ENCODE data around the gene RFX1.

DNA sequence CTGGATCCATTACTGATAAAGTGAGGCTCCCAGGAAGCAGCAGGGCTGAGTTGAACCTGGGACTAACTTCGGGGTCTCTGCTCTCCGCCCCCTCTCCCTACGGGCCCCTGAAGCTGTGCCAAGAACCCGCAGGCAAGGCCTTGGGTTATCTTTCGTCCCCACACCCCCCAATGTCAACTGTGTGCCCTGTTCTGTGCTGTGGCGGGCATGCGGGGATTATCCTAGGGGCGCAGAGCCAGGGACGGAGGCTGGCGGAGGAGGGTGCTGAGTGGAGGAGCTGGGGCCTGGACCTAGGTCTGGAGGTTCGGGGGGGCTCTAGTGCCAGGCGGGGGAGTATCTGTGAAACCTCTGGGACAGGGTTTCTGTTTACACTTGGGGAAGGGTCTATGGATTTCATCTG is 26.4 kb downstream of the RFX1 start:
- TF ChIP-seq, protein P1, sequence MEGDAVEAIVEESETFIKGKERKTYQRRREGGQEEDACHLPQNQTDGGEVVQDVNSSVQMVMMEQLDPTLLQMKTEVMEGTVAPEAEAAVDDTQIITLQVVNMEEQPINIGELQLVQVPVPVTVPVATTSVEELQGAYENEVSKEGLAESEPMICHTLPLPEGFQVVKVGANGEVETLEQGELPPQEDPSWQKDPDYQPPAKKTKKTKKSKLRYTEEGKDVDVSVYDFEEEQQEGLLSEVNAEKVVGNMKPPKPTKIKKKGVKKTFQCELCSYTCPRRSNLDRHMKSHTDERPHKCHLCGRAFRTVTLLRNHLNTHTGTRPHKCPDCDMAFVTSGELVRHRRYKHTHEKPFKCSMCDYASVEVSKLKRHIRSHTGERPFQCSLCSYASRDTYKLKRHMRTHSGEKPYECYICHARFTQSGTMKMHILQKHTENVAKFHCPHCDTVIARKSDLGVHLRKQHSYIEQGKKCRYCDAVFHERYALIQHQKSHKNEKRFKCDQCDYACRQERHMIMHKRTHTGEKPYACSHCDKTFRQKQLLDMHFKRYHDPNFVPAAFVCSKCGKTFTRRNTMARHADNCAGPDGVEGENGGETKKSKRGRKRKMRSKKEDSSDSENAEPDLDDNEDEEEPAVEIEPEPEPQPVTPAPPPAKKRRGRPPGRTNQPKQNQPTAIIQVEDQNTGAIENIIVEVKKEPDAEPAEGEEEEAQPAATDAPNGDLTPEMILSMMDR (conservative IDR thresholded peaks at IDR 0.05; ENCODE audit: low read depth in 2 of 2): no peak
- TF ChIP-seq, protein P2, sequence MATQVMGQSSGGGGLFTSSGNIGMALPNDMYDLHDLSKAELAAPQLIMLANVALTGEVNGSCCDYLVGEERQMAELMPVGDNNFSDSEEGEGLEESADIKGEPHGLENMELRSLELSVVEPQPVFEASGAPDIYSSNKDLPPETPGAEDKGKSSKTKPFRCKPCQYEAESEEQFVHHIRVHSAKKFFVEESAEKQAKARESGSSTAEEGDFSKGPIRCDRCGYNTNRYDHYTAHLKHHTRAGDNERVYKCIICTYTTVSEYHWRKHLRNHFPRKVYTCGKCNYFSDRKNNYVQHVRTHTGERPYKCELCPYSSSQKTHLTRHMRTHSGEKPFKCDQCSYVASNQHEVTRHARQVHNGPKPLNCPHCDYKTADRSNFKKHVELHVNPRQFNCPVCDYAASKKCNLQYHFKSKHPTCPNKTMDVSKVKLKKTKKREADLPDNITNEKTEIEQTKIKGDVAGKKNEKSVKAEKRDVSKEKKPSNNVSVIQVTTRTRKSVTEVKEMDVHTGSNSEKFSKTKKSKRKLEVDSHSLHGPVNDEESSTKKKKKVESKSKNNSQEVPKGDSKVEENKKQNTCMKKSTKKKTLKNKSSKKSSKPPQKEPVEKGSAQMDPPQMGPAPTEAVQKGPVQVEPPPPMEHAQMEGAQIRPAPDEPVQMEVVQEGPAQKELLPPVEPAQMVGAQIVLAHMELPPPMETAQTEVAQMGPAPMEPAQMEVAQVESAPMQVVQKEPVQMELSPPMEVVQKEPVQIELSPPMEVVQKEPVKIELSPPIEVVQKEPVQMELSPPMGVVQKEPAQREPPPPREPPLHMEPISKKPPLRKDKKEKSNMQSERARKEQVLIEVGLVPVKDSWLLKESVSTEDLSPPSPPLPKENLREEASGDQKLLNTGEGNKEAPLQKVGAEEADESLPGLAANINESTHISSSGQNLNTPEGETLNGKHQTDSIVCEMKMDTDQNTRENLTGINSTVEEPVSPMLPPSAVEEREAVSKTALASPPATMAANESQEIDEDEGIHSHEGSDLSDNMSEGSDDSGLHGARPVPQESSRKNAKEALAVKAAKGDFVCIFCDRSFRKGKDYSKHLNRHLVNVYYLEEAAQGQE (IDR thresholded peaks at IDR 0.05; ENCODE audit: unreplicated experiment): no peak
- TF ChIP-seq EZH2 (IDR thresholded peaks at IDR 0.05; ENCODE audit: low read depth, unreplicated experiment): no peak
- TF ChIP-seq POLR2AphosphoS5 (IDR thresholded peaks at IDR 0.05; ENCODE audit: low read depth): no peak
- no peak for TF ChIP-seq CREB1 (CRISPR knock-in tag; IDR thresholded peaks at IDR 0.05; ENCODE audit: low read depth)
- no peak for TF ChIP-seq JUNB (IDR thresholded peaks at IDR 0.05; ENCODE audit: unreplicated experiment)
- TF ChIP-seq, protein P3, sequence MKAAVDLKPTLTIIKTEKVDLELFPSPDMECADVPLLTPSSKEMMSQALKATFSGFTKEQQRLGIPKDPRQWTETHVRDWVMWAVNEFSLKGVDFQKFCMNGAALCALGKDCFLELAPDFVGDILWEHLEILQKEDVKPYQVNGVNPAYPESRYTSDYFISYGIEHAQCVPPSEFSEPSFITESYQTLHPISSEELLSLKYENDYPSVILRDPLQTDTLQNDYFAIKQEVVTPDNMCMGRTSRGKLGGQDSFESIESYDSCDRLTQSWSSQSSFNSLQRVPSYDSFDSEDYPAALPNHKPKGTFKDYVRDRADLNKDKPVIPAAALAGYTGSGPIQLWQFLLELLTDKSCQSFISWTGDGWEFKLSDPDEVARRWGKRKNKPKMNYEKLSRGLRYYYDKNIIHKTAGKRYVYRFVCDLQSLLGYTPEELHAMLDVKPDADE (IDR thresholded peaks at IDR 0.05): no peak
- no peak for TF ChIP-seq STAT1 (IDR thresholded peaks at IDR 0.05; ENCODE audit: unreplicated experiment)
- no peak for TF ChIP-seq NANOG (IDR thresholded peaks at IDR 0.05; ENCODE audit: borderline replicate concordance)
